Mononuclear cell (primary cell): Measurements from ENCODE around the gene TREH. TPM values are rescaled to one million over a fixed set of nuclear protein-coding genes. Genes with fewer than 3 reads are reported as not detected.

Experiments used
- H3K27me3 ChIP-seq: 2 replicates; pipeline ENCODE4 v1.6.0; 2011; ENCODE audit warnings: low read length, control low read depth; ENCODE audit not compliant: insufficient read depth
- H3K4me1 ChIP-seq: 2 replicates; pipeline ENCODE4 v1.5.1; 2011; ENCODE audit warnings: mild to moderate bottlenecking, low read length, control low read depth; ENCODE audit not compliant: insufficient read depth
- H3K4me3 ChIP-seq: 2 replicates; pipeline ENCODE4 v1.5.1; 2011; ENCODE audit warnings: mild to moderate bottlenecking, low read length, moderate library complexity
- H3K9me3 ChIP-seq: 2 replicates; pipeline ENCODE4 v1.5.1; 2011; ENCODE audit warnings: low read depth, mild to moderate bottlenecking, control low read depth, low read length
- total RNA-seq: library from RNA; depleted of rRNA; stranded (reverse); fragments of >200 nt; gene quantifications from one replicate; pipeline ENCODE4 v1.2.3, GENCODE V29; 2012

Gene TREH
- total RNA-seq, 1 donor: not detected

DNA sequence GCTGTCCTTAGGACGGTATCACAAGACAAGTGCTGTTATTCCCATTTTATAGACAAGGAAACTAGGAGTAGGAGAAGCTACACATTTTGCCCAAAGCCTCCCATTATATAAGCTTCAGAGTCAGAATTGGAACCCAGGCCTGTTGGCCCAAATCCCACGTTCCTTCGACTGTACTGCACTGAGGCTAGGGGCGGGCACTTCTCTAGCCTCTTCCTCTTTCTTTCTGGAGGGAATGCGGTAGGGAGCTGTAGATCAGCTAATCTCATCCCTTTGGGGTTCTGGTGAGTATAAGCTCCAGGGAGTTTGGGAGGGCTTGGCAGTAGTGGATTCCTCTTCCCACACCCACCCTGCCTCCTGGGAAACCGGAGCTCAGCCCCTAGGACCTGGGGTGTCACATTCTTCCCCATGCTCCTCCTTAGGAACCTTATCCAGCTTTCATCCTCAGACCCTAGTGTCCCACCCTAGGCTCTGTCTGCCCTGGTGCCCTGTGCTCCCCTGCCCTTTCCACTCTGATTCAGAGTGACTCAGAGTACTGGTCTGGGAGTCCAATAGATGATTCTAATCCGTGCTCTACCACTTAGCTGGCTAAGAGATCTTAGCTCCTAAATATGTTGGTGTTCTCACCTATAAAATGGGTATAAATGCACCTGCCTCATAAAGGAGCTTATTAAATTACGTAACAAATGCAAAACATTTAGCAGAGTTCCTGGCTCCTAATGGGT, 42.7 kb downstream of the TREH start:
- no peaks in the 10 kb centered on the region for H3K4me1 ChIP-seq
- H3K4me3 ChIP-seq: no peak overlapping the region
- no peaks in the 10 kb centered on the region for H3K9me3 ChIP-seq
- no peaks in the 10 kb centered on the region for H3K27me3 ChIP-seq

- no peak overlapping the region for H3K4me3 ChIP-seq
- H3K4me1 ChIP-seq: no peaks in the 10 kb centered on the region
- H3K9me3 ChIP-seq: no peaks in the 10 kb centered on the region
- no peaks in the 10 kb centered on the region for H3K27me3 ChIP-seq
These were observed 43.8 kb downstream of the TREH start for GRCh38 chr11:118635642-118636041.

DNA sequence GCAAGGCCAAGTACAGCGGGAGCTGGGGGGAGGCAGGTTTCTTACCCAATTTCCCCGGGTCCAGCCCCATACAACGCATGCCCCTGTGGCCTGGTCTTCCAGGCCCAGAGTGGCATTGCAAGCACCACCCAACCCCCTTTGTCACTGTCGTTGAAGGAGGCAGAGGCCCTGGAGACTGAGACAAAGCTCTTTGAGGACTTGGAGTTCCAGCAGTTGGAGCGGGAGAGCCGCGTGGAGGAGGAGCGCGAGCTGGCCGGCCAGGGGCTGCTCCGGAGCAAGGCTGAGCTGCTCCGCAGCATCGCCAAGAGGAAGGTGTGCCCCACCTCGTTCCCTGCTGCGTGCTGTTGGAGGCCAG, 44.2 kb downstream of the TREH start:
- Histone ChIP-seq H3K27me3 (no peaks in the 10 kb centered on the region), H3K4me1 (no peaks in the 10 kb centered on the region), H3K4me3 (no peak overlapping the region), H3K9me3 (no peaks in the 10 kb centered on the region)

GRCh38 chr11:118634431-118635236, 44.8 kb downstream of the TREH start:
- H3K27me3 ChIP-seq: no peaks in the 10 kb centered on the region
- no peaks in the 10 kb centered on the region for H3K9me3 ChIP-seq
- no peak overlapping the region for H3K4me3 ChIP-seq
- H3K4me1 ChIP-seq: no peaks in the 10 kb centered on the region

- Histone ChIP-seq H3K4me1 (no peaks in the 10 kb centered on the region), H3K4me3 (no peak overlapping the region), H3K27me3 (no peaks in the 10 kb centered on the region), H3K9me3 (no peaks in the 10 kb centered on the region)
These were observed 45.5 kb downstream of the TREH start for GRCh38 chr11:118633979-118634378.

- Histone ChIP-seq H3K4me3 (no peak overlapping the region), H3K4me1 (no peaks in the 10 kb centered on the region), H3K9me3 (no peaks in the 10 kb centered on the region), H3K27me3 (no peaks in the 10 kb centered on the region)
These were observed 46.1 kb downstream of the TREH start for GRCh38 chr11:118633319-118633690.

- H3K4me1 ChIP-seq: no peaks in the 10 kb centered on the region
- no peak overlapping the region for H3K4me3 ChIP-seq
- H3K9me3 ChIP-seq: no peaks in the 10 kb centered on the region
- H3K27me3 ChIP-seq: no peaks in the 10 kb centered on the region
These were observed 46.7 kb downstream of the TREH start for GRCh38 chr11:118632577-118633318.

DNA sequence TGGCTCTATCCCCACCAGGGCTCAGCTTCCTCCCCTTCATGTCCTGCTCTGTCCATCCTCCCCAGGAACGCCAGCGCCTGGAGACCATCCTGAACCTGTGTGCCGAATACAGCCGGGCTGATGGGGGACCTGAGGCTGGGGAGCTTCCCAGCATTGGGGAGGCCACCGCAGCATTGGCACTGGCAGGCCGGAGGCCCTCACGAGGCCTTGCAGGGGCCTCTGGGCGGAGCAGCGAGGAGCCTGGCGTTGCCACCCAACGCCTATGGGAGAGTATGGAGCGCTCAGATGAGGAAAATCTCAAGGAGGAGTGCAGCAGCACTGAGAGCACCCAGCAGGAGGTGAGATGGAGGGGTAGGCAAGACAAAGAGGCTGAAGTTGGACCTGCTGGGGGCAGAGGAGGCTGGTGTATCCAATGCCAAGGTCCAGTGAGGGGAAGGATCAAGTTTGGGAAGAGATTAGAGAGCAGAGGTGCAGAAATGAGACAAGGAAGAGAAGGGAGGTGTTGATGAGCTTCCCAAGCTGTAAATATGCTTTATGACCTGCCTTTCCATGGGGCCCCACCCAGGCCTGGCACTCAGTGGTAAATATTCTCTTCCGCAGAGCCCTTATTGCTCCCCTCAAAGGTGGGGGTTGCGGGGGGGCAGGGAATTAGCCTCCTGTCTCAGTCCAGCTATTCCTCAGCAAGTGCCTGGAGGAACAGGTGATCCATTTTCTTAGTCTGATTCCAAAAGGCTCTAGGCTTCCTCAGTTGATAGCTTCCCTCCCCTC, 48.1 kb downstream of the TREH start:
- H3K4me3 ChIP-seq: no peak overlapping the region
- H3K27me3 ChIP-seq: no peaks in the 10 kb centered on the region

DNA sequence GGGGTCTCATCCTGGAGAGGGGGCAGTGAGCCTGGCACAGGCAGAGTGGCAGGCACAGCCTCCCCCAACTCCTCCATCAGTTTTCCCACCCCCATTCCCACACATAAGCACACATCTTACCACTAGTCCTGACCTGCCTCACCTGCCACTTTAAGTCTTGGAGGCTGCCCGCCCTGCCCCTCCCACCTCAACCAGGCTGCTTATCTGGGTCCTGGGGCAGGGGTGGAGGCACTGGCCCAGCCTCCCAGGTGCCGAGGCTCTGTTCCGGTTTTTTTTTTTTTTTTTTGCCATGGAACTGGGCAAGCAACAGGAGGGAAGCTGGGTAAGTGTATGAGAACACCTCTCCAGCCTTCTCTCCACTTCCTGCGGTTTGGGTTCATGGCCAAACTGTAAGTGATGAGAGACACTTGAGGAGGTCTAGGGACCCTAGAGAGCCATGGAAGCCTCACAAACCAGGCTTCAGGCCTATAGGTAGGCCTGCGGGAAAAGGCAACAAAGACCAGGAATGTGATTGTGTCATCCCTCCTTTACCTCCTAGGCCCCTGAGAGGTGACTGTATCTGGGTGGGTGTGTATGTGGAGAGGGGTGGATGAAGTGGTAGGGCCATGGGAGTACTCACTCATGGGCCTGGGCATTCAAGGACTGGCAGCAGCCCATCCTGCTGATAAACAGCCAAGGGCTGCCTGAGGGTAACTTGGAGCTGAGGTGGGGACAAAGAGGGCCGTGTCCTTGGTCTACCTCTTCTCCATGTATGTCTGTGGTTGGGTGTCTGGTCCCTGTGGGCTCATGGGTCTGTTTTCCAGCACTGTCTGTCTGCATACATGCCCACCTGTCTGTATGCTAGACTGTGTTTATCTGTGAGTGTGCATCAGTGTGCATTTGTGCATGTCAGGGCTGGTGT, 49.4 kb downstream of the TREH start:
- Histone ChIP-seq H3K4me1 (no peaks in the 10 kb centered on the region), H3K27me3 (no peaks in the 10 kb centered on the region), H3K4me3 (no peak overlapping the region), H3K9me3 (no peaks in the 10 kb centered on the region)

More for the DNA sequence above, 48.1 kb downstream of the TREH start:
- Histone ChIP-seq H3K9me3 (no peaks in the 10 kb centered on the region), H3K4me1 (no peaks in the 10 kb centered on the region)

DNA sequence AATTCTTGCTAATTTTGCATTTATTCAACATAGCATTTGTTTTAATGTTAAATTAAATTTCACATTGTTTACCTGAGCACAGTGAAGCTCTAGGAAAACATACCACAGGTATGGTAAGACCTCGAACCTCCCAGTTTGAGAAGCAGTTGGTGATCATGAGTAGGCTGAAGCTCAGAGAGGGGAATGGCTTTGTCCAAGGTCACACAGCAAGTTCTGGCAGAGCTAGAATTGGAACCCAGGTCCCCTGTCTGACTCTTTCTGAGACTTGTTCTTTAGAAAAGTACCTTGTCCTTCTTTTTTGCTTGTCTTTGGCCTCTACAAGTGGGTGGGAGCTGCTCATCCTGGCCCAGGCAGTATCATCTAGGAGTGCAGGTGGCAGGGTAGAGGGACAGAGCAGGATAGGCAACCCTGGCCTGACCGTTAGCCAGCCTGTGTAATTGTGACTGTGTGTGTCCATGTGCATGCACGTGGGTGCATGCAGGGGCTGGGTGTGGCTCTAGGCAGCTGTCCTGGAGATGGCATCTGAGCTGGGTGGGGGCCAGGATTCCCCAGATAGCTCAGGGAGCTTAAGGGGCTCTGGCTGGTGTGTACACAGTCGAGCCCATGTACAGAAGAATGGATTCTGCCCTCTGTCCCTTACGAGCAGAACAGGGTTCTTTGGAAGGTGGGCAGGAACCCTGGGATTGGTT, 50.4 kb downstream of the TREH start:
- no peak overlapping the region for H3K4me3 ChIP-seq
- no peaks in the 10 kb centered on the region for H3K9me3 ChIP-seq
- H3K27me3 ChIP-seq: no peaks in the 10 kb centered on the region
- H3K4me1 ChIP-seq: no peaks in the 10 kb centered on the region

DNA sequence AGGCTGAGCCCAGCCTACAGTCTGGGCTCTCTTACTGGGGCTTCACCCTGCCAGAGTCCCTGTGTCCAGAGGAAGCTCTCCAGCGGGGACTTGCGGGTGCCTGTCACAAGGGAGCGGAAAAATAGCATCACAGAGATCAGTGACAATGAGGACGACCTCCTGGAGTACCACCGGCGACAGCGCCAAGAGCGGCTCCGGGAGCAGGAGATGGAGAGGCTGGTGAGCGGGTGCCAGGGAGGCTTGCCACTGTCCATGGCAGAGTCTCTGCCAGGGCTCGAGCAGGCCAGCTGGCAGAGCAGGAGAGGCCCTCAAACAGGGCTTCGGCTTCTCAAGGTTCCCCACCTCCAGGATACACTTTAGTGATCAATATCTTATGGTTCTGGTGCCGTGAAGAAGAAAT, 51.0 kb downstream of the TREH start:
- H3K9me3 ChIP-seq: no peaks in the 10 kb centered on the region
- H3K4me1 ChIP-seq: no peaks in the 10 kb centered on the region
- H3K4me3 ChIP-seq: no peak overlapping the region
- no peaks in the 10 kb centered on the region for H3K27me3 ChIP-seq

DNA sequence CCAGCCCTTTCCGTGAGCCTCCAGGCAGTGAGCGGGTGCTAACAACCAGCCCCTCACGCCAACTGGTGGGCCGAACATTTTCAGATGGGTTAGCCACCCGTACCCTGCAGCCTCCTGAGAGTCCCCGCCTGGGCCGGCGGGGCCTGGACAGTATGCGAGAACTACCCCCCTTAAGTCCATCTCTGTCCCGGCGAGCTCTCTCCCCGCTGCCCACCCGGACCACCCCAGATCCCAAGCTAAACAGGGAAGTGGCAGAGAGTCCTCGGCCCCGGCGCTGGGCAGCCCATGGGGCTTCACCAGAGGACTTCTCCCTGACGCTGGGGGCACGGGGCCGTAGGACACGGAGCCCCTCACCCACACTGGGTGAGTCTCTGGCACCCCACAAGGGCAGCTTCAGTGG, 51.4 kb downstream of the TREH start:
- H3K4me1 ChIP-seq: no peaks in the 10 kb centered on the region
- no peaks in the 10 kb centered on the region for H3K9me3 ChIP-seq
- H3K4me3 ChIP-seq: no peak overlapping the region
- H3K27me3 ChIP-seq: no peaks in the 10 kb centered on the region

DNA sequence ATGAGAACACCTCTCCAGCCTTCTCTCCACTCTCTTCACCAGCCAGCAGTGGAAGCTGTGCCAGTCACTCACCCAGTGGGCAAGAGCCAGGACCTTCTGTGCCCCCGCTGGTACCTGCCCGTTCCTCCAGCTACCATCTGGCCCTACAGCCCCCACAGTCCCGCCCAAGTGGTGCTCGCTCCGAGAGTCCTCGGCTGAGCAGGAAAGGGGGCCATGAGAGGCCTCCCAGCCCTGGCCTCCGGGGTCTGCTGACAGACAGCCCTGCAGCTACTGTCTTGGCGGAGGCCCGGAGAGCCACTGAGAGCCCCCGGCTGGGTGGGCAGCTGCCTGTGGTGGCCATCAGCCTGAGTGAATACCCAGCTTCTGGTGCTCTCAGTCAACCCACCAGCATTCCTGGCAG, 51.9 kb downstream of the TREH start:
- H3K27me3 ChIP-seq: no peaks in the 10 kb centered on the region
- H3K4me3 ChIP-seq: no peak overlapping the region
- no peaks in the 10 kb centered on the region for H3K9me3 ChIP-seq
- H3K4me1 ChIP-seq: no peaks in the 10 kb centered on the region

- Histone ChIP-seq H3K9me3 (no peaks in the 10 kb centered on the region), H3K4me1 (peaks cover 5% of the 10 kb centered on the region), H3K27me3 (peaks cover 5% of the 10 kb centered on the region), H3K4me3 (no peak overlapping the region)
These were observed 53.5 kb downstream of the TREH start for GRCh38 chr11:118625976-118626375.
